B cell (primary cell): Measurements from ENCODE around the gene PAWR.

Experiments used
- EZH2 ChIP-seq: IDR thresholded peaks from 2 replicates; pipeline ENCODE4 v1.6.1; 2012; ENCODE audit warnings: borderline replicate concordance, low read depth, mild to moderate bottlenecking, moderate library complexity, low read length; ENCODE audit not compliant: insufficient read depth, poor library complexity, severe bottlenecking
- TF ChIP-seq, protein P1 (sequence below): fragments of 200-600 bp; IDR thresholded peaks from one replicate; pipeline ENCODE4 v1.8.0; 2022; ENCODE audit warnings: antibody characterized with exemption, mild to moderate bottlenecking

GRCh38 chr12:79688376-79689060, 2.2 kb downstream of the PAWR start:
- TF ChIP-seq, protein P1, sequence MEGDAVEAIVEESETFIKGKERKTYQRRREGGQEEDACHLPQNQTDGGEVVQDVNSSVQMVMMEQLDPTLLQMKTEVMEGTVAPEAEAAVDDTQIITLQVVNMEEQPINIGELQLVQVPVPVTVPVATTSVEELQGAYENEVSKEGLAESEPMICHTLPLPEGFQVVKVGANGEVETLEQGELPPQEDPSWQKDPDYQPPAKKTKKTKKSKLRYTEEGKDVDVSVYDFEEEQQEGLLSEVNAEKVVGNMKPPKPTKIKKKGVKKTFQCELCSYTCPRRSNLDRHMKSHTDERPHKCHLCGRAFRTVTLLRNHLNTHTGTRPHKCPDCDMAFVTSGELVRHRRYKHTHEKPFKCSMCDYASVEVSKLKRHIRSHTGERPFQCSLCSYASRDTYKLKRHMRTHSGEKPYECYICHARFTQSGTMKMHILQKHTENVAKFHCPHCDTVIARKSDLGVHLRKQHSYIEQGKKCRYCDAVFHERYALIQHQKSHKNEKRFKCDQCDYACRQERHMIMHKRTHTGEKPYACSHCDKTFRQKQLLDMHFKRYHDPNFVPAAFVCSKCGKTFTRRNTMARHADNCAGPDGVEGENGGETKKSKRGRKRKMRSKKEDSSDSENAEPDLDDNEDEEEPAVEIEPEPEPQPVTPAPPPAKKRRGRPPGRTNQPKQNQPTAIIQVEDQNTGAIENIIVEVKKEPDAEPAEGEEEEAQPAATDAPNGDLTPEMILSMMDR: no peak
- TF ChIP-seq EZH2: no peak
